ENCODE results near the gene ANKRD55.

ANKRD55 gene

GRCh38 chr5:56148453-56148971 is 84.6 kb downstream of the ANKRD55 start:
- Histone ChIP-seq H3K9me3 (ENCODE audit: control insufficient read depth, insufficient read depth, low read length) (no peaks in the 10 kb centered on the region), H3K9ac (ENCODE audit: low read depth, low read length) (no peak overlapping the region), H3K27me3 (ENCODE audit: control insufficient read depth, insufficient read depth, low read length) (no peaks in the 10 kb centered on the region), H3K4me1 (ENCODE audit: control insufficient read depth, insufficient read depth, low read length) (no peaks in the 10 kb centered on the region), H3K4me3 (ENCODE audit: low read depth, low read length) (no peak overlapping the region), H3K36me3 (ENCODE audit: control insufficient read depth, insufficient read depth, low read length) (no peaks in the 10 kb centered on the region)

GRCh38 chr5:56147659-56148230 is 85.4 kb downstream of the ANKRD55 start:
- no peaks in the 10 kb centered on the region for H3K4me1 ChIP-seq (ENCODE audit: control insufficient read depth, insufficient read depth, low read length)

GRCh38 chr5:56147106-56147505 is 86.0 kb downstream of the ANKRD55 start:
- H3K9ac ChIP-seq (ENCODE audit: low read depth, low read length): no peak overlapping the region
- H3K4me1 ChIP-seq (ENCODE audit: control insufficient read depth, insufficient read depth, low read length): peaks cover 2% of the 10 kb centered on the region
- H3K4me3 ChIP-seq (ENCODE audit: low read depth, low read length): no peak overlapping the region
- H3K27me3 ChIP-seq (ENCODE audit: control insufficient read depth, insufficient read depth, low read length): no peaks in the 10 kb centered on the region
- H3K36me3 ChIP-seq (ENCODE audit: control insufficient read depth, insufficient read depth, low read length): no peaks in the 10 kb centered on the region
- no peaks in the 10 kb centered on the region for H3K9me3 ChIP-seq (ENCODE audit: control insufficient read depth, insufficient read depth, low read length)

More at GRCh38 chr5:56147659-56148230, 85.4 kb downstream of the ANKRD55 start:
- no peak overlapping the region for H3K9ac ChIP-seq (ENCODE audit: low read depth, low read length)
- H3K27me3 ChIP-seq (ENCODE audit: control insufficient read depth, insufficient read depth, low read length): no peaks in the 10 kb centered on the region
- H3K4me3 ChIP-seq (ENCODE audit: low read depth, low read length): no peak overlapping the region
- H3K36me3 ChIP-seq (ENCODE audit: control insufficient read depth, insufficient read depth, low read length): no peaks in the 10 kb centered on the region
- no peaks in the 10 kb centered on the region for H3K9me3 ChIP-seq (ENCODE audit: control insufficient read depth, insufficient read depth, low read length)

- Histone ChIP-seq H3K4me3 (ENCODE audit: low read depth, low read length) (no peak overlapping the region), H3K4me1 (ENCODE audit: control insufficient read depth, insufficient read depth, low read length) (peaks cover 2% of the 10 kb centered on the region), H3K9ac (ENCODE audit: low read depth, low read length) (no peak overlapping the region)
These were observed 86.5 kb downstream of the ANKRD55 start for GRCh38 chr5:56146674-56147073.

GRCh38 chr5:56145511-56145910 is 87.6 kb downstream of the ANKRD55 start:
- Histone ChIP-seq H3K36me3 (ENCODE audit: control insufficient read depth, insufficient read depth, low read length) (no peaks in the 10 kb centered on the region), H3K9ac (ENCODE audit: low read depth, low read length) (no peak overlapping the region), H3K4me3 (ENCODE audit: low read depth, low read length) (no peak overlapping the region), H3K27me3 (ENCODE audit: control insufficient read depth, insufficient read depth, low read length) (no peaks in the 10 kb centered on the region), H3K4me1 (ENCODE audit: control insufficient read depth, insufficient read depth, low read length) (peaks cover 2% of the 10 kb centered on the region), H3K9me3 (ENCODE audit: control insufficient read depth, insufficient read depth, low read length) (no peaks in the 10 kb centered on the region)

More at GRCh38 chr5:56146674-56147073, 86.5 kb downstream of the ANKRD55 start:
- Histone ChIP-seq H3K36me3 (ENCODE audit: control insufficient read depth, insufficient read depth, low read length) (no peaks in the 10 kb centered on the region), H3K27me3 (ENCODE audit: control insufficient read depth, insufficient read depth, low read length) (no peaks in the 10 kb centered on the region), H3K9me3 (ENCODE audit: control insufficient read depth, insufficient read depth, low read length) (no peaks in the 10 kb centered on the region)

GRCh38 chr5:56145106-56145505 is 88.0 kb downstream of the ANKRD55 start:
- Histone ChIP-seq H3K4me1 (ENCODE audit: control insufficient read depth, insufficient read depth, low read length) (peaks cover 2% of the 10 kb centered on the region), H3K4me3 (ENCODE audit: low read depth, low read length) (no peak overlapping the region), H3K9ac (ENCODE audit: low read depth, low read length) (no peak overlapping the region)

GRCh38 chr5:56144211-56144610 is 88.9 kb downstream of the ANKRD55 start:
- Histone ChIP-seq H3K4me3 (ENCODE audit: low read depth, low read length) (no peak overlapping the region), H3K36me3 (ENCODE audit: control insufficient read depth, insufficient read depth, low read length) (no peaks in the 10 kb centered on the region), H3K27me3 (ENCODE audit: control insufficient read depth, insufficient read depth, low read length) (no peaks in the 10 kb centered on the region), H3K9ac (ENCODE audit: low read depth, low read length) (no peak overlapping the region), H3K9me3 (ENCODE audit: control insufficient read depth, insufficient read depth, low read length) (no peaks in the 10 kb centered on the region), H3K4me1 (ENCODE audit: control insufficient read depth, insufficient read depth, low read length) (peaks cover 2% of the 10 kb centered on the region)

More at GRCh38 chr5:56145106-56145505, 88.0 kb downstream of the ANKRD55 start:
- Histone ChIP-seq H3K27me3 (ENCODE audit: control insufficient read depth, insufficient read depth, low read length) (no peaks in the 10 kb centered on the region), H3K9me3 (ENCODE audit: control insufficient read depth, insufficient read depth, low read length) (no peaks in the 10 kb centered on the region), H3K36me3 (ENCODE audit: control insufficient read depth, insufficient read depth, low read length) (no peaks in the 10 kb centered on the region)

GRCh38 chr5:56143373-56143714 is 89.8 kb downstream of the ANKRD55 start:
- H3K36me3 ChIP-seq (ENCODE audit: control insufficient read depth, insufficient read depth, low read length): no peaks in the 10 kb centered on the region
- H3K4me1 ChIP-seq (ENCODE audit: control insufficient read depth, insufficient read depth, low read length): peaks cover 2% of the 10 kb centered on the region
- no peak overlapping the region for H3K4me3 ChIP-seq (ENCODE audit: low read depth, low read length)
- no peaks in the 10 kb centered on the region for H3K9me3 ChIP-seq (ENCODE audit: control insufficient read depth, insufficient read depth, low read length)
- H3K27me3 ChIP-seq (ENCODE audit: control insufficient read depth, insufficient read depth, low read length): no peaks in the 10 kb centered on the region
- H3K9ac ChIP-seq (ENCODE audit: low read depth, low read length): no peak overlapping the region

- no peak overlapping the region for H3K9ac ChIP-seq (ENCODE audit: low read depth, low read length)
- H3K4me1 ChIP-seq (ENCODE audit: control insufficient read depth, insufficient read depth, low read length): peaks cover 2% of the 10 kb centered on the region
- no peaks in the 10 kb centered on the region for H3K9me3 ChIP-seq (ENCODE audit: control insufficient read depth, insufficient read depth, low read length)
- no peak overlapping the region for H3K4me3 ChIP-seq (ENCODE audit: low read depth, low read length)
- no peaks in the 10 kb centered on the region for H3K36me3 ChIP-seq (ENCODE audit: control insufficient read depth, insufficient read depth, low read length)
- no peaks in the 10 kb centered on the region for H3K27me3 ChIP-seq (ENCODE audit: control insufficient read depth, insufficient read depth, low read length)
These were observed 90.3 kb downstream of the ANKRD55 start for GRCh38 chr5:56142614-56143372.

GRCh38 chr5:56142233-56142613 is 90.9 kb downstream of the ANKRD55 start:
- Histone ChIP-seq H3K9me3 (ENCODE audit: control insufficient read depth, insufficient read depth, low read length) (no peaks in the 10 kb centered on the region), H3K4me3 (ENCODE audit: low read depth, low read length) (no peak overlapping the region), H3K4me1 (ENCODE audit: control insufficient read depth, insufficient read depth, low read length) (peaks cover 2% of the 10 kb centered on the region), H3K9ac (ENCODE audit: low read depth, low read length) (no peak overlapping the region), H3K36me3 (ENCODE audit: control insufficient read depth, insufficient read depth, low read length) (no peaks in the 10 kb centered on the region), H3K27me3 (ENCODE audit: control insufficient read depth, insufficient read depth, low read length) (no peaks in the 10 kb centered on the region)

GRCh38 chr5:56140073-56140472 is 93.1 kb downstream of the ANKRD55 start:
- no peaks in the 10 kb centered on the region for H3K9me3 ChIP-seq (ENCODE audit: control insufficient read depth, insufficient read depth, low read length)
- H3K4me1 ChIP-seq (ENCODE audit: control insufficient read depth, insufficient read depth, low read length): peaks cover 2% of the 10 kb centered on the region
- H3K27me3 ChIP-seq (ENCODE audit: control insufficient read depth, insufficient read depth, low read length): no peaks in the 10 kb centered on the region
- H3K4me3 ChIP-seq (ENCODE audit: low read depth, low read length): no peak overlapping the region
- H3K9ac ChIP-seq (ENCODE audit: low read depth, low read length): no peak overlapping the region
- H3K36me3 ChIP-seq (ENCODE audit: control insufficient read depth, insufficient read depth, low read length): no peaks in the 10 kb centered on the region

- no peaks in the 10 kb centered on the region for H3K4me1 ChIP-seq (ENCODE audit: control insufficient read depth, insufficient read depth, low read length)
These were observed 102.5 kb downstream of the ANKRD55 start for GRCh38 chr5:56130664-56131063.

More at GRCh38 chr5:56130664-56131063, 102.5 kb downstream of the ANKRD55 start:
- H3K27me3 ChIP-seq (ENCODE audit: control insufficient read depth, insufficient read depth, low read length): no peaks in the 10 kb centered on the region
- no peaks in the 10 kb centered on the region for H3K36me3 ChIP-seq (ENCODE audit: control insufficient read depth, insufficient read depth, low read length)
- no peaks in the 10 kb centered on the region for H3K9me3 ChIP-seq (ENCODE audit: control insufficient read depth, insufficient read depth, low read length)
- H3K9ac ChIP-seq (ENCODE audit: low read depth, low read length): no peak overlapping the region
- no peak overlapping the region for H3K4me3 ChIP-seq (ENCODE audit: low read depth, low read length)

Measured in iPS-15b (cell line).